NCI-H2196 (cell line): ENCODE measurements around the gene ATP12A.
"Not testable (repeated sequence)": the region's sequence is repeated elsewhere in the genome, so short reads cannot be mapped to it uniquely, and the experiment has no call there.

Experiments
- DNase-seq: peaks from one replicate; lab custom pipeline; 2025; ENCODE audit not compliant: unreplicated experiment; lab: John Stamatoyannopoulos, UW

Gene ATP12A

GRCh38 chr13:24724714-24725113 lies 44.5 kb downstream of the ATP12A start:
- no peak for DNase-seq

- DNase-seq: no peak
Observed at GRCh38 chr13:24725379-24725778, 45.2 kb downstream of the ATP12A start.

- DNase-seq: peak; percentile 5
Observed at GRCh38 chr13:24727731-24728601, 47.8 kb downstream of the ATP12A start.

GRCh38 chr13:24730873-24731567 lies 50.8 kb downstream of the ATP12A start:
- not testable (repeated sequence) for DNase-seq

GRCh38 chr13:24734950-24735349 lies 54.7 kb downstream of the ATP12A start:
- DNase-seq: no peak

- no peak for DNase-seq
Observed at GRCh38 chr13:24737042-24737441, 56.8 kb downstream of the ATP12A start.

GRCh38 chr13:24738366-24738847 lies 58.2 kb downstream of the ATP12A start:
- no peak for DNase-seq

- no peak for DNase-seq
Observed at GRCh38 chr13:24740014-24740890, 60.0 kb downstream of the ATP12A start.

GRCh38 chr13:24741016-24741662 lies 60.9 kb downstream of the ATP12A start:
- DNase-seq: no peak

GRCh38 chr13:24741791-24742190 lies 61.6 kb downstream of the ATP12A start:
- no peak for DNase-seq

- no peak for DNase-seq
Observed at GRCh38 chr13:24742294-24742693, 62.1 kb downstream of the ATP12A start.

GRCh38 chr13:24742977-24743376 lies 62.8 kb downstream of the ATP12A start:
- DNase-seq: no peak

GRCh38 chr13:24744247-24744646 lies 64.0 kb downstream of the ATP12A start:
- no peak for DNase-seq

GRCh38 chr13:24745516-24745860 lies 65.3 kb downstream of the ATP12A start:
- no peak for DNase-seq

GRCh38 chr13:24745861-24746617 lies 65.8 kb downstream of the ATP12A start:
- DNase-seq: no peak

GRCh38 chr13:24746618-24747247 lies 66.5 kb downstream of the ATP12A start:
- no peak for DNase-seq

- DNase-seq: no peak
Observed at GRCh38 chr13:24747248-24748060, 67.2 kb downstream of the ATP12A start.

- DNase-seq: no peak
Observed at GRCh38 chr13:24748061-24748400, 67.8 kb downstream of the ATP12A start.

GRCh38 chr13:24759197-24759596 lies 79.0 kb downstream of the ATP12A start:
- no peak for DNase-seq
